Measurements from ENCODE around the gene ZSCAN21.

- TF ChIP-seq CTCF (IDR thresholded peaks at IDR 0.05) (no peak), BHLHE40 (IDR thresholded peaks at IDR 0.05; ENCODE audit: low read depth, low read length) (no peak), SREBF2 (IDR thresholded peaks at IDR 0.05) (no peak), CBX2 (IDR thresholded peaks at IDR 0.05; ENCODE audit: borderline replicate concordance, low read depth) (no peak), RAD21 (conservative IDR thresholded peaks at IDR 0.05 in 1 of 2, IDR thresholded peaks at IDR 0.05 in 1 of 2) (no peak), HMGXB4 (CRISPR knock-in tag; IDR thresholded peaks at IDR 0.05; ENCODE audit: borderline replicate concordance) (no peak), POLR2AphosphoS2 (conservative IDR thresholded peaks at IDR 0.05; ENCODE audit: low read length) (no peak), NR3C1 (IDR thresholded peaks at IDR 0.05) (no peak), HDAC2 (IDR thresholded peaks at IDR 0.05) (no peak), MAFK (IDR thresholded peaks at IDR 0.05; ENCODE audit: partially characterized antibody) (no peak), POLR2A (IDR thresholded peaks at IDR 0.05; ENCODE audit: low read length) (no peak)
Observed at GRCh38 chr7:100082978-100083377, 33.4 kb downstream of the ZSCAN21 start.
